Nephron (organoid): ENCODE data around the gene ZSWIM9.

Source experiments
- H3K27ac Mint-ChIP-seq, 3 experiments: 2 replicates each; pipeline ENCODE4 v1.8.0; 2020; ENCODE audit warnings: mixed read lengths in 3 of 3, mild to moderate bottlenecking in 2 of 3, moderate library complexity in 1 of 3
- H3K27me3 Mint-ChIP-seq: 2 replicates; pipeline ENCODE4 v1.8.0; 2021; ENCODE audit warnings: low read depth, mild to moderate bottlenecking, moderate library complexity, mixed read lengths
- H3K36me3 Mint-ChIP-seq: 2 replicates; pipeline ENCODE4 v1.8.0; 2020; ENCODE audit warnings: low read depth, mixed read lengths
- H3K4me1 Mint-ChIP-seq: 2 replicates; pipeline ENCODE4 v1.8.0; 2020; ENCODE audit warnings: mixed read lengths
- H3K4me3 Mint-ChIP-seq, 3 experiments: 2 replicates each; pipeline ENCODE4 v1.8.0; 2020; ENCODE audit warnings: mild to moderate bottlenecking in 3 of 3, mixed read lengths in 3 of 3, moderate library complexity in 2 of 3
- H3K9me3 Mint-ChIP-seq: 2 replicates; pipeline ENCODE4 v1.8.0; 2020; ENCODE audit warnings: mixed read lengths
- CTCF ChIP-seq, 3 experiments: fragments of 200-600 bp; sonication (generic); IDR thresholded peaks; one replicate each; pipeline ENCODE4 v1.5.0; 2021; ENCODE audit warnings: antibody characterized with exemption in 3 of 3; ENCODE audit not compliant: unreplicated experiment in 3 of 3

ZSWIM9 gene

DNA sequence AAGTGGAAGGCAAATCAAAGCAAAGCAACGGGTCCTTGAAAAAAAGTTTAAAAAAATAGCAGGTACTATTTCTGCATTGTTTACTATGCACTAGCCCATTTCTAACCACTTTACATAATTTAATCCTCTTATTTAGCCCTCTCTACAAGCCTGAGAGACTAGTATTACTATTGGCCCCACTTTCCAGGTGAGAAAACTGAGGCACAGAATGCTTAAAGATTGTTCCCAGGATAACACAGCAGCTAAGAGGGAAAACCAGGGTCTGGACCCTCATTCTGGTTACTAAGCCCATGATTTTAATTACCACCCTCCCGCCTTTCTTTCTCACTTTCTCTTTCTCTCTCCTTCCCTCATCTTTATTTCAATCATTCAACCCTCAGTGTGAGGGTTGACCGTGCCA, 5.7 kb downstream of the ZSWIM9 start:
- no peaks in the 10 kb centered on the region for H3K27me3 Mint-ChIP-seq
- H3K9me3 Mint-ChIP-seq, result peaks cover 5% of the 10 kb centered on the region
- no peak for TF ChIP-seq CTCF (IDR thresholded peaks at IDR 0.05; ENCODE audit: unreplicated experiment in 3 of 3)
- H3K4me3 Mint-ChIP-seq, result no peak overlapping the region
- H3K4me1 Mint-ChIP-seq, result peaks cover 3% of the 10 kb centered on the region
- peaks cover 66% of the 10 kb centered on the region for H3K36me3 Mint-ChIP-seq
- H3K27ac Mint-ChIP-seq, result no peak overlapping the region

GRCh38 chr19:48181505-48181904, 11.0 kb downstream of the ZSWIM9 start:
- TF ChIP-seq CTCF (IDR thresholded peaks at IDR 0.05; ENCODE audit: unreplicated experiment in 3 of 3), result no peak
- no peaks in the 10 kb centered on the region for H3K27me3 Mint-ChIP-seq
- no peak overlapping the region for H3K4me3 Mint-ChIP-seq
- no peak overlapping the region for H3K27ac Mint-ChIP-seq
- peaks cover 16% of the 10 kb centered on the region for H3K9me3 Mint-ChIP-seq
- peaks cover 70% of the 10 kb centered on the region for H3K36me3 Mint-ChIP-seq
- peaks cover 5% of the 10 kb centered on the region for H3K4me1 Mint-ChIP-seq

GRCh38 chr19:48182434-48182833, 12.0 kb downstream of the ZSWIM9 start:
- TF ChIP-seq CTCF (IDR thresholded peaks at IDR 0.05; ENCODE audit: unreplicated experiment in 3 of 3), result no peak
- H3K27me3 Mint-ChIP-seq, result no peaks in the 10 kb centered on the region
- peaks cover 5% of the 10 kb centered on the region for H3K4me1 Mint-ChIP-seq
- H3K27ac Mint-ChIP-seq, result no peak overlapping the region
- H3K9me3 Mint-ChIP-seq, result peaks cover 16% of the 10 kb centered on the region
- H3K36me3 Mint-ChIP-seq, result peaks cover 63% of the 10 kb centered on the region
- H3K4me3 Mint-ChIP-seq, result no peak overlapping the region

- Mint-ChIP-seq H3K27me3 (no peaks in the 10 kb centered on the region), H3K27ac (no peak overlapping the region), H3K4me1 (peaks cover 5% of the 10 kb centered on the region), H3K36me3 (peaks cover 70% of the 10 kb centered on the region), H3K4me3 (no peak overlapping the region), H3K9me3 (peaks cover 16% of the 10 kb centered on the region)
- no peak for TF ChIP-seq CTCF (IDR thresholded peaks at IDR 0.05; ENCODE audit: unreplicated experiment in 3 of 3)
These were observed 12.9 kb downstream of the ZSWIM9 start for GRCh38 chr19:48183356-48183755.

DNA sequence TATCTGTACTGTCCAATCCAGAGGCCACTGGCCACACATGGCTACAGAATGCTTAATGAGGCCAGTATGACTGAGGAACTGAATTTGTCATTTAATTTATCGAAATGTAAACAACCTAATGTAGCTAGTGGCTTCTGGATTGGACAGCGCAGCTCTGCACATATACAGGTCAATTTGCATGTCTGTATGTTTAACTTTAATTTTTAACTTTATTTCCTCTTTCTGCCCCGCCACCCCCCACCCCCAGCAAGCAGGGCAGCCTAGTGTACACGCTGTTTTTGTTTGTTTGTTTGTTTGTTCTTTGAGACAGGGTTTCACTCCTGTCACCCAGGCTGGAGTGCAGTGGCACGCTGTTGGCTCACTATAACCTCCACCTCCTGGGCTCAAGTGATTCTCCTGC, 15.5 kb downstream of the ZSWIM9 start:
- peaks cover 73% of the 10 kb centered on the region for H3K36me3 Mint-ChIP-seq
- no peaks in the 10 kb centered on the region for H3K27me3 Mint-ChIP-seq
- H3K27ac Mint-ChIP-seq, result no peak overlapping the region
- no peak for TF ChIP-seq CTCF (IDR thresholded peaks at IDR 0.05; ENCODE audit: unreplicated experiment in 3 of 3)
- no peak overlapping the region for H3K4me3 Mint-ChIP-seq
- H3K4me1 Mint-ChIP-seq, result peaks cover 11% of the 10 kb centered on the region
- peaks cover 13% of the 10 kb centered on the region for H3K9me3 Mint-ChIP-seq

DNA sequence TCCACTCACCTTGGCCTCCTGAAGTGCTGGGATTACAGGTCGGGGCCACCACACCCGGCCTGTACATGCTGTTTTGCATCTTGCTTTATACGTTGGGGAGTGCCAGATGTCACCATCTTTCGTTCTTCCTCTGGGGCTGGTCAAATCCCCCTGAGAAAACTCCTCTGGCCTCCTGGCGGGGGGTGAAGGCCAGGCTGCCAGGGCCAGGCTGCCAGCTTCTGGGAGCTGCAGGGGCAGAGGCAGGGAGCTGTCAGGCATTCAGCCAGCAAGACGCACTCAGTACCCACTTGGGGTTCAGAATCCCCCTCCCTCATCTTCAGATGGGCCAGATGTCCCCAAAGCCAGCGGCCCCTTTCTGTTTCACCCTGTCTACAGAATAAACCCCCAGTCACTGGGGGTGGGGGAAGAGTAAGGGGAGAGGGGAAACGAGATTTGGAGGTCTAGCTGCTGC, 16.1 kb downstream of the ZSWIM9 start:
- Mint-ChIP-seq H3K27me3 (no peaks in the 10 kb centered on the region), H3K27ac (no peak overlapping the region), H3K4me3 (no peak overlapping the region), H3K4me1 (peaks cover 11% of the 10 kb centered on the region), H3K36me3 (peaks cover 68% of the 10 kb centered on the region), H3K9me3 (peaks cover 8% of the 10 kb centered on the region)
- TF ChIP-seq CTCF (IDR thresholded peaks at IDR 0.05; ENCODE audit: unreplicated experiment in 3 of 3), result no peak
